A549 (cell line): ENCODE results near the gene SCFD1. TPM values are rescaled to one million over a fixed set of nuclear protein-coding genes. Genes with fewer than 3 reads are reported as not detected.

Source experiments
- BHLHE40 ChIP-seq: IDR thresholded peaks from 2 replicates; pipeline ENCODE4 v1.6.1; 2012; ENCODE audit warnings: low read depth, low read length, inconsistent platforms
- CBX8 ChIP-seq: fragments of 200-600 bp; sonication (generic); IDR thresholded peaks from 2 replicates; pipeline ENCODE4 v1.6.1; 2016
- CEBPB ChIP-seq, 2 experiments: fragments of >200 bp in 1 of 2; sonication (Bioruptor Twin) in 1 of 2; formaldehyde crosslinking in 1 of 2; IDR thresholded peaks; 2 replicates each; pipeline ENCODE4 v1.6.1; 2012 to 2016
- EHMT2 ChIP-seq: fragments of 200-600 bp; sonication (generic); IDR thresholded peaks from 2 replicates; pipeline ENCODE4 v1.6.1; 2016; ENCODE audit warnings: antibody characterized with exemption, low read depth, mild to moderate bottlenecking, moderate library complexity
- EP300 ChIP-seq, 2 experiments: fragments of >200 bp; sonication (Bioruptor Twin); formaldehyde crosslinking; IDR thresholded peaks; 2 replicates in 1 of 2; 3 replicates in 1 of 2; pipeline ENCODE4 v1.6.1; 2016 to 2017
- ESRRA ChIP-seq: fragments of 150-350 bp; IDR thresholded peaks from 2 replicates; pipeline ENCODE4 v1.6.1; 2014; ENCODE audit warnings: mild to moderate bottlenecking, low read length, borderline replicate concordance
- GATA3 ChIP-seq: IDR thresholded peaks from 2 replicates; pipeline ENCODE4 v1.6.1; 2012; ENCODE audit warnings: borderline replicate concordance
- HDAC2 ChIP-seq: fragments of 200-600 bp; sonication (generic); IDR thresholded peaks from 2 replicates; pipeline ENCODE4 v1.6.1; 2016
- HEYL ChIP-seq: fragments of 250-450 bp; sonication (Bioruptor Pico); IDR thresholded peaks from 2 replicates; pipeline ENCODE4 v1.8.0; 2021; ENCODE audit warnings: mild to moderate bottlenecking, moderate library complexity
- HOXB13 ChIP-seq: fragments of 250-450 bp; sonication (Bioruptor Pico); IDR thresholded peaks from 2 replicates; pipeline ENCODE4 v1.5.0; 2020; ENCODE audit warnings: low read depth, mild to moderate bottlenecking, moderate library complexity
- HOXB5 ChIP-seq: fragments of 250-450 bp; sonication (Bioruptor Pico); IDR thresholded peaks from 2 replicates; pipeline ENCODE4 v1.5.0; 2020; ENCODE audit warnings: mild to moderate bottlenecking, moderate library complexity
- KDM1A ChIP-seq: fragments of 200-600 bp; sonication (generic); IDR thresholded peaks from 2 replicates; pipeline ENCODE4 v1.6.1; 2016; ENCODE audit warnings: low read depth, mild to moderate bottlenecking
- MAFK ChIP-seq: fragments of 450-650 bp; IDR thresholded peaks from 2 replicates; pipeline ENCODE4 v1.6.1; 2014; ENCODE audit not compliant: partially characterized antibody
- MAZ ChIP-seq: fragments of 150-350 bp; IDR thresholded peaks from 2 replicates; pipeline ENCODE4 v1.6.1; 2014; ENCODE audit warnings: antibody characterized with exemption, low read depth, low read length, borderline replicate concordance
- MYC ChIP-seq: IDR thresholded peaks from 2 replicates; pipeline ENCODE4 v1.6.1; 2012; ENCODE audit warnings: mild to moderate bottlenecking, inconsistent platforms, low read length, improper control_type of control experiment, borderline replicate concordance
- NR3C1 ChIP-seq: fragments of >200 bp; sonication (Bioruptor Twin); formaldehyde crosslinking; IDR thresholded peaks from 3 replicates; pipeline ENCODE4 v1.6.1; 2017
- PHF8 ChIP-seq: fragments of 200-600 bp; sonication (generic); IDR thresholded peaks from 2 replicates; pipeline ENCODE4 v1.6.1; 2016; ENCODE audit warnings: low read depth, mild to moderate bottlenecking, antibody characterized with exemption, moderate library complexity, borderline replicate concordance
- RAD21 ChIP-seq, 2 experiments: fragments of >200 bp in 1 of 2; sonication (Bioruptor Twin) in 1 of 2; formaldehyde crosslinking in 1 of 2; IDR thresholded peaks in 1 of 2; conservative IDR thresholded peaks in 1 of 2; 2 replicates in 1 of 2; 3 replicates in 1 of 2; pipeline ENCODE4 v1.6.1; 2012 to 2018; ENCODE audit warnings: inconsistent platforms in 1 of 2
- RFX5 ChIP-seq: fragments of 450-650 bp; IDR thresholded peaks from 2 replicates; pipeline ENCODE4 v1.7.1; 2014; ENCODE audit warnings: antibody characterized with exemption, mild to moderate bottlenecking, moderate library complexity
- SREBF2 ChIP-seq: fragments of 450-650 bp; IDR thresholded peaks from 2 replicates; pipeline ENCODE4 v1.6.1; 2014; ENCODE audit warnings: mild to moderate bottlenecking, moderate library complexity
- ZC3H11A ChIP-seq: fragments of 450-650 bp; IDR thresholded peaks from 2 replicates; pipeline ENCODE4 v1.6.1; 2014; ENCODE audit warnings: antibody characterized with exemption, mild to moderate bottlenecking
- ZFP36 ChIP-seq: fragments of 450-650 bp; IDR thresholded peaks from 2 replicates; pipeline ENCODE4 v1.6.1; 2014; ENCODE audit warnings: borderline replicate concordance; ENCODE audit not compliant: partially characterized antibody
- ZNF302 ChIP-seq: fragments of 250-450 bp; sonication (Bioruptor Pico); IDR thresholded peaks from 2 replicates; pipeline ENCODE4 v1.9.0; 2021; ENCODE audit warnings: inconsistent platforms, mild to moderate bottlenecking, moderate library complexity
- ZSCAN20 ChIP-seq: fragments of 250-450 bp; sonication (Bioruptor Pico); IDR thresholded peaks from 2 replicates; pipeline ENCODE4 v1.8.0; 2022; ENCODE audit warnings: mild to moderate bottlenecking, moderate library complexity
- polyA plus RNA-seq, 4 experiments: library from polyadenylated mRNA; depleted of rRNA in 3 of 4; stranded (reverse); fragments of >200 nt; fragmentation: RNase III in 1 of 4; extraction: RNeasy Plus Mini Kit Qiagen cat#74134 plus additional on column Dnase treatment in 1 of 4; gene quantifications; 2 replicates in 3 of 4; 3 replicates in 1 of 4; pipeline ENCODE4 v1.2.3, GENCODE V29; 2011 to 2017
- TF ChIP-seq, protein P1 (sequence below): IDR thresholded peaks from 2 replicates; pipeline ENCODE4 v1.6.1; 2012; ENCODE audit warnings: low read depth, borderline replicate concordance
- TF ChIP-seq, protein P2 (sequence below): fragments of >200 bp; sonication (Bioruptor Twin); formaldehyde crosslinking; IDR thresholded peaks from 3 replicates; pipeline ENCODE4 v1.6.1; 2016
- TF ChIP-seq, protein P3 (sequence below): IDR thresholded peaks from 2 replicates; pipeline ENCODE4 v1.6.1; 2012
- TF ChIP-seq, protein P4 (sequence below): fragments of >200 bp; sonication (Bioruptor Twin); formaldehyde crosslinking; IDR thresholded peaks from 2 replicates; pipeline ENCODE4 v1.6.1; 2016
- TF ChIP-seq, protein P5 (sequence below): fragments of 450-650 bp; IDR thresholded peaks from 2 replicates; pipeline ENCODE4 v1.6.1; 2014; ENCODE audit warnings: antibody characterized with exemption

SCFD1 gene
- polyA plus RNA-seq, 2 of the 4 experiments (the other 2 are of a cell fraction), result 52.1 to 158 TPM

DNA sequence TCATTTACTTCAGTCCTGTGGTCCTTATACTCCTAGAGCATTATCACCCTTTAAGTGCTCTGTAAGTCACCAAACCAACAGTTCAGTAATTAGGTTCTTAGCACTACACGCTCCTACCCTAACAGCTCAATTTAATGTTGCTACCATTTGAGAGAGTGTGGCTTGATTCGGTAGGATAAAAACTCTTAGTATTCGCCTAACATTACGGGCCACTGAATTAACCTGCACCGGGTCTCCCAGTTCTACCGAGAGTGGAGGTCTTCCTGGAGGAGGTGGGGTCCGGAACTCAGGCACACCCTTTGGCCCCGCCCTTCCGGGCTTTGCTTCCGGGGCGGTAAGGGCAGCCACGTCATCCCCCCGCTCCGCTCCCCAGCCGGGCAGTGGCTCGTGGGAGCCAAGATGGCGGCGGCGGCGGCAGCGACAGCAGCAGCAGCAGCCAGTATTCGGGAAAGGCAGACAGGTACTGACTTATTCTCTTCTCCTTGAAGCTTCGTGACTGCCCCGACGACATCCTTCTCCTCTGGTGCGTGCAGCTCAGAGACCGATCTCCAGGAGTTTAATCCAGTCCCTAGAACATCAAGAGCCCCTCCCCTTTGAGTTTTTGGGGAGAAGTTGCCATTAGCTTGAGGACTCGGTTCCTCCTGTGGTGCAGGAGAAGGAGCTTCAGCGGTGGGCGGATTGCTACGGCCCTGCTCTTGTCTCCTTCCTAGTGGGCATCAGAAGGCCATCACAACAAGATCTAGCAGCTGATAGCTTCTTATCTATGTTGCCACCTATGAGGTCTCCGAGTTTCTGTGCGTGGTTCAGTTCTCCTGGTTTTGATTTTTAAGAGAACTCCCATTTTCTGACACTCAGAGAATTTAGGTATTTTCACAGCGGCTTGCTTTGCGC, at the start of gene SCFD1 (continued):
- TF ChIP-seq, protein P1, sequence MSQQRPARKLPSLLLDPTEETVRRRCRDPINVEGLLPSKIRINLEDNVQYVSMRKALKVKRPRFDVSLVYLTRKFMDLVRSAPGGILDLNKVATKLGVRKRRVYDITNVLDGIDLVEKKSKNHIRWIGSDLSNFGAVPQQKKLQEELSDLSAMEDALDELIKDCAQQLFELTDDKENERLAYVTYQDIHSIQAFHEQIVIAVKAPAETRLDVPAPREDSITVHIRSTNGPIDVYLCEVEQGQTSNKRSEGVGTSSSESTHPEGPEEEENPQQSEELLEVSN, result no peak
- TF ChIP-seq CEBPB (IDR thresholded peaks at IDR 0.05) (no peak), NR3C1 (no peak), ZNF302 (CRISPR knock-in tag) (no peak), HEYL (no peak), HOXB13 (CRISPR knock-in tag) (no peak), BHLHE40 (no peak), EP300 (IDR thresholded peaks at IDR 0.05) (no peak), KDM1A (0 out of 2 replicates have a peak, but pooled peaks have one; percentile 36), MAFK (no peak), ZSCAN20 (no peak), EHMT2 (no peak), HOXB5 (CRISPR knock-in tag) (no peak; the same call in 1 of the 2 replicates), RFX5 (no peak), PHF8 (peak; percentile 94), ZC3H11A (no peak), ZFP36 (peak; percentile 99), MAZ (0 out of 2 replicates have a peak, but pooled peaks have one; percentile 64), MYC (0 out of 2 replicates have a peak, but pooled peaks have one; percentile 77), ESRRA (no peak), GATA3 (peak; percentile 44; the same call in 1 of the 2 replicates), SREBF2 (no peak), CBX8 (no peak), RAD21 (conservative IDR thresholded peaks at IDR 0.05 in 1 of 2, IDR thresholded peaks at IDR 0.05 in 1 of 2) (no peak), HDAC2 (no peak)
- TF ChIP-seq, protein P2, sequence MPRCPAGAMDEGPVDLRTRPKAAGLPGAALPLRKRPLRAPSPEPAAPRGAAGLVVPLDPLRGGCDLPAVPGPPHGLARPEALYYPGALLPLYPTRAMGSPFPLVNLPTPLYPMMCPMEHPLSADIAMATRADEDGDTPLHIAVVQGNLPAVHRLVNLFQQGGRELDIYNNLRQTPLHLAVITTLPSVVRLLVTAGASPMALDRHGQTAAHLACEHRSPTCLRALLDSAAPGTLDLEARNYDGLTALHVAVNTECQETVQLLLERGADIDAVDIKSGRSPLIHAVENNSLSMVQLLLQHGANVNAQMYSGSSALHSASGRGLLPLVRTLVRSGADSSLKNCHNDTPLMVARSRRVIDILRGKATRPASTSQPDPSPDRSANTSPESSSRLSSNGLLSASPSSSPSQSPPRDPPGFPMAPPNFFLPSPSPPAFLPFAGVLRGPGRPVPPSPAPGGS, result peak; percentile 90
- TF ChIP-seq, protein P3, sequence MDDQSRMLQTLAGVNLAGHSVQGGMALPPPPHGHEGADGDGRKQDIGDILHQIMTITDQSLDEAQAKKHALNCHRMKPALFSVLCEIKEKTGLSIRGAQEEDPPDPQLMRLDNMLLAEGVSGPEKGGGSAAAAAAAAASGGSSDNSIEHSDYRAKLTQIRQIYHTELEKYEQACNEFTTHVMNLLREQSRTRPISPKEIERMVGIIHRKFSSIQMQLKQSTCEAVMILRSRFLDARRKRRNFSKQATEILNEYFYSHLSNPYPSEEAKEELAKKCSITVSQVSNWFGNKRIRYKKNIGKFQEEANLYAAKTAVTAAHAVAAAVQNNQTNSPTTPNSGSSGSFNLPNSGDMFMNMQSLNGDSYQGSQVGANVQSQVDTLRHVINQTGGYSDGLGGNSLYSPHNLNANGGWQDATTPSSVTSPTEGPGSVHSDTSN, result no peak
- TF ChIP-seq, protein P4, sequence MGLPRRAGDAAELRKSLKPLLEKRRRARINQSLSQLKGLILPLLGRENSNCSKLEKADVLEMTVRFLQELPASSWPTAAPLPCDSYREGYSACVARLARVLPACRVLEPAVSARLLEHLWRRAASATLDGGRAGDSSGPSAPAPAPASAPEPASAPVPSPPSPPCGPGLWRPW, result no peak
- TF ChIP-seq, protein P5, sequence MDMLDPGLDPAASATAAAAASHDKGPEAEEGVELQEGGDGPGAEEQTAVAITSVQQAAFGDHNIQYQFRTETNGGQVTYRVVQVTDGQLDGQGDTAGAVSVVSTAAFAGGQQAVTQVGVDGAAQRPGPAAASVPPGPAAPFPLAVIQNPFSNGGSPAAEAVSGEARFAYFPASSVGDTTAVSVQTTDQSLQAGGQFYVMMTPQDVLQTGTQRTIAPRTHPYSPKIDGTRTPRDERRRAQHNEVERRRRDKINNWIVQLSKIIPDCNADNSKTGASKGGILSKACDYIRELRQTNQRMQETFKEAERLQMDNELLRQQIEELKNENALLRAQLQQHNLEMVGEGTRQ, result no peak
- TF ChIP-seq, all 56 proteins: peak for 16
